NCI-H1436 (cell line): Measurements from ENCODE around the gene GPR158.

ENCODE experiments used
- DNase-seq: peaks from one replicate; lab custom pipeline; 2025; lab: John Stamatoyannopoulos, UW

The GPR158 gene

GRCh38 chr10:25498645-25499044 is 323.8 kb downstream of the GPR158 start:
- no peak for DNase-seq

GRCh38 chr10:25501912-25502311 is 327.1 kb downstream of the GPR158 start:
- DNase-seq = no peak

DNA sequence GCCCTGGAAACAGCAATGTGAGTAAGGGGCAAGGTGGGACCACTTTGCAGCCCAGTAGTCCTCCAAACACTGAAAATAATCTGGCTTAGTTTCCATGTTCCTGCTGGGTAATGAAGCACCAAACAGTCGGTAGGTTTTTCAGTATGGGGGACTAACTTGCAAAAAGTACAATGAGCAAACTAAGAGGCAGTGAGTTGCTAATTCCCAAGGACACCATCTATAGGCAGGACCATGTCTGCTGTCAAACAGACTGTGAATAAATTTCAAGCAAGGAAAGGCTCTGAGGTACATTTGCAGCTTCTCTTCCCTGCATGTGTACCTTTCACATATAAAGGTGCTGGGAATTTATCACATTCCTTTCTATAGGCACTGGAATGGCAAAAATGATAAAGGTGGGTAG is 327.7 kb downstream of the GPR158 start:
- no peak for DNase-seq

DNA sequence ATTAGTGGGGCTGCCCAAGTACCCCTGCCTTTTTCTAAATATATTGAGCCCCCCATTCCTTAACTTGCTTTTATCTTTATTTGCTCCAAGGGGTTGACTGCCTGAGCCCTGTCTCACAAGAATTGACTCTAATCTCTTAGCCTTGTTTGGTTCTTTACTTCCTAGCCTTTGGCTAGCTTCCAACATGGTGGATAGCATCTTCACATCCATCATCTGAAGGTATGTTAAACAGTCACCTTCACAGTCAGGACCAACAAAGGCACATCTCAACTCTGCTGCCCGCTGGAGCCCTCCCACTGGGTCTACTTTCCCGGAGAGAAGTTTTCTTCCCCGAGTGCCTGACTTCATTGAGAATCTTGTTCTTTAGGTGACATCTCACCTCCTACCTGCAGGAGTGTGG is 329.5 kb downstream of the GPR158 start:
- DNase-seq = no peak

GRCh38 chr10:25504838-25505237 is 330.0 kb downstream of the GPR158 start:
- DNase-seq = no peak

GRCh38 chr10:25505466-25505865 is 330.7 kb downstream of the GPR158 start:
- DNase-seq = no peak

DNA sequence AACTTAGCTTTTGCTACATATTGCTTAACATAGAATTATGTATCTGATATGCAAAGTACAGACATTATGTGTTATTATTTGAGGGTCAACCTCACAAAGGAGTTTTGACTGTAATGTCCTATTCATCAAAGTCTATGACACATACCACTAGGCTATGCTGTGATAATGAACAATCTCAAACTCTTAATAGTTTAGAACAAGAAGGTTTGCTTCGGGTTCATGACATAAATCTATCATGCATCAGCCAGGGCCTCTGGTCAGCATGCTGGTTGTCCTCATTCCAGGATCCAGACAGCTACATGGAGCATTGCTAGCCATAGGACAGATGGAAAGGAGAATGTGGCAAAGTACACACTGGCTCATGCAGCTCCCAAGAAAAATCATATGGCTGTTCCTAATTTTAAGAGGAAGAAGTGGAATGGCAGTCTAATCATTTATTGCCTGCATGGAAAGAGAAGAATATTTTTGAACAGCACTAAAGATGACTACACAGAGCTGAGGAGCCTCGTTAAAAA is 332.1 kb downstream of the GPR158 start:
- no peak for DNase-seq

- DNase-seq = no peak
Observed at GRCh38 chr10:25508112-25508815, 333.5 kb downstream of the GPR158 start.

GRCh38 chr10:25509151-25509550 is 334.4 kb downstream of the GPR158 start:
- DNase-seq = no peak

- no peak for DNase-seq
Observed at GRCh38 chr10:25522294-25522693, 347.5 kb downstream of the GPR158 start.

- no peak for DNase-seq
Observed at GRCh38 chr10:25522946-25523608, 348.3 kb downstream of the GPR158 start.

GRCh38 chr10:25530306-25530705 is 355.5 kb downstream of the GPR158 start:
- no peak for DNase-seq

DNA sequence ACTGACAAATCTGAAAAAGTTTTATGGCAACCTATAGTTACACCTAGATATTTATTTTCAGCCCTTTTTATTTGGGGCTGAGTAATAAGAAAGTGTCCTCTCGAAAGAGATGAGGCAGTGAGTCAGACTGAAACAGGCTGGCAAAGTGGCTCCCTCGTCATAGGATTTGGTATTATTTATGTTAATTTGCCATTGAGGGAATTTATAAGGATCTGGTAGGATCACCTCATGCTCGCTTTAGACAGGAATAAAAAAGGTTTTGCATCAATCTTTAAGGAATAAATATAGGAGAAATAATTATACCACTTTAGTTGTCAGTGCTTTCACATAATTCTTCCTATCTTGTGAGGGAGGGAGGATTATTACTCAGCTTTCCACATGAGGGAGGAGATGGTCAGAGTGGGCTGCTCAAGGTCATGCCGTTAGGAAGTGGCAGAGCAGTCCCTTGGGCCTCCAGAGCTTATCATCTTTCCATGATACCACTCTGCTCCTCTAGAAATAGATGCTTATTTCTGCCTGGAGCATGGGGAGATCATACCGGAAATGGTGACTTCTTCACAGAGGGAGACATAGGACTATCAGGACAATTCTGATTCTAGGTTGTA is 356.8 kb downstream of the GPR158 start:
- no peak for DNase-seq

GRCh38 chr10:25532213-25532612 is 357.4 kb downstream of the GPR158 start:
- no peak for DNase-seq

- no peak for DNase-seq
Observed at GRCh38 chr10:25536027-25536426, 361.2 kb downstream of the GPR158 start.

DNA sequence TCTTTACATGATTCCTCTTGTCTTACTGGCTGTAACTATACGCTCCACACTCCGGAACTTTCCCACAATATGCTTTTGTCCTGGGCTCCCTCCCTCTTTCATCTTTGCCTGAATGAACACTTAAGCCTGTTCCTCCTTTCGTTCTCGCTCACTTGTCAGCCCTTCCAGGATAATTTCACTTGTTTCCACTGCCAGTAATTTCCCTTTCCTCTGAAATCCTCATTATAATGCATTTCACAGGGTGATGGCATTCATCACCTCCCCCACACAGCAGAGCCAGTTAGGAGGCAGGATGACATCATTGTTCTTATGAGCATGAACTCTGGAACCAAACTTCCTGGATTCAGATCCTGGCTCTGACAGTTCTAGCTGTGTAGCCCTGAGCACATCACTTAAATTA is 372.6 kb downstream of the GPR158 start:
- DNase-seq = no peak

DNA sequence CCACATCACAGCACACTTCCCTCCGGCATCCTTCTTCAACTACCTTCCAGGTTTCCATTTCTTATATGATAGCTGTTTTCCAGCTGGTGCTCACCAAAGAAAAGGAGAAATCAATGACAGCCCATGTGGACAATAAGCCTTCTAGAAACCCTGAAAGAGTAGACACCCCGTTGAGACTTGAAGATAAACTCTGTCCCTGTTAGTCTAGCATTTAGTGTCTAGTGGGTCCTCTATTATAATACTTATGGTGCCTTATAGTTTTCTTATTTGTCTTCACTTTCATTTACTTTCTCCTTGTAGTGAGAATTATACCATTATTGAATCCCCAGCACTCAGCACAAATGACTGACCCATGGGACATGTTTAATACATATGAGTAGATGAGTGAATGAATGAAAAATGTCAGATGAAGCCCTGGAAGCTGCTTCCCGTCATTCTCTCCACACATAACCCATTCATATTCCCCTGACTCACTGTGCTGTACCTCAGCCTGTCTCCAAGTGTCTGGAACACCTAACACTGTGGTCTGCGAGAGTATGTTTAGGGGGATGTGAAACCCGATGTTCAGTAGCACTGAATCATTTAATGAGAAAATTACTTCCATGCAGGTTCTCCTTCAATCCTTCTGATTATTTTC is 377.6 kb downstream of the GPR158 start:
- no peak for DNase-seq

DNA sequence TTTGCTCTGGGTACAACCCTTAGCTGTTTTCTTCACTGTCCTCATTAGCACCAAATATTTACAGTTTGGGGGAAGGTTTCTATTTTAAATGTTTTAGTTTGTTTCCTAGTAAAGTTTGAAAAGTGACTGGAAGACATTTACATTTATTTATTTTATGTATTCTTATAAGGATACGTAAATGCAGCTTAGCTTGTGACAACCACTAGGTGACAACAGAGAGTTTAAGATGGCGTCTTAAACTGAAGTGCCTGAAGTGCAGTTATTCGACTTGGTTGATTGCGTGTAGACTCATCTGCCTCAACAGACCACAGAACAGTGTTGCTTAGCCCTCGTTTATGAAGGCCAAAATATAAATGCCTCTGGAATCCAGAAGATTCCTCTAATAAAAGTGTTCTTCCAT is 381.1 kb downstream of the GPR158 start:
- no peak for DNase-seq

GRCh38 chr10:25556457-25556856 is 381.7 kb downstream of the GPR158 start:
- DNase-seq = no peak

GRCh38 chr10:25557136-25557535 is 382.3 kb downstream of the GPR158 start:
- DNase-seq = no peak

- DNase-seq = no peak
Observed at GRCh38 chr10:25561758-25562157, 387.0 kb downstream of the GPR158 start.

GRCh38 chr10:25562547-25562946 is 387.7 kb downstream of the GPR158 start:
- DNase-seq = no peak

- no peak for DNase-seq
Observed at GRCh38 chr10:25564351-25564750, 389.6 kb downstream of the GPR158 start.
